Pancreas (tissue), 10 donors: ENCODE data around the gene PIK3AP1. TPM values are rescaled to one million over a fixed set of nuclear protein-coding genes. Genes with fewer than 3 reads are reported as not detected.
"Not testable (repeated sequence)": the region's sequence is repeated elsewhere in the genome, so short reads cannot be mapped to it uniquely, and the experiment has no call there.

Experiments
- ATAC-seq, 4 donors: fragments of 200-7000 bp; cut with Tn5 transposase; one replicate each; pipeline versions ENCODE4 v1.8.0 to v1.9.1; 2020; ENCODE audit warnings: mild to moderate bottlenecking in 4 of 4, moderate library complexity in 4 of 4
- DNase-seq, 6 donors: peaks; one replicate each; pipeline ENCODE4 v3.0.0-alpha.2; 2020
- FAIRE-seq: peaks from 2 replicates; lab custom pipeline; 2012; peaks lifted over from hg19 to GRCh38; lab: Jason Lieb, UNC
- H3K27ac ChIP-seq, 4 donors: fragments of 200-600 bp; sonication (generic); 1 replicate in 3 of 4; 2 replicates in 1 of 4; pipeline versions ENCODE4 v1.5.0 to v1.8.0; 2020
- H3K27me3 ChIP-seq, 4 donors: fragments of 200-600 bp; one replicate each; pipeline ENCODE4 v1.8.0; 2021
- H3K36me3 ChIP-seq, 3 donors: fragments of 200-600 bp; sonication (generic) in 1 of 3; one replicate each; pipeline versions ENCODE4 v1.5.0 to v1.8.0; 2020 to 2021
- H3K4me1 ChIP-seq, 3 donors: fragments of 200-600 bp; one replicate each; pipeline ENCODE4 v1.8.0; 2021
- H3K4me3 ChIP-seq, 4 donors: fragments of 200-600 bp; sonication (generic) in 2 of 4; one replicate each; pipeline versions ENCODE4 v1.5.0 to v1.8.0; 2020 to 2021
- H3K9me3 ChIP-seq, 4 donors: fragments of 200-600 bp; one replicate each; pipeline ENCODE4 v1.8.0; 2021
- CTCF ChIP-seq, 4 donors: fragments of 200-600 bp; sonication (generic) in 3 of 4; IDR thresholded peaks; one replicate each; pipeline versions ENCODE4 v1.5.0 to v1.8.0; 2021; ENCODE audit warnings: antibody characterized with exemption in 4 of 4
- WGBS, 2 donors: extraction: QIAGEN DNeasy Blood & Tissue Kit; methylation state at CpG; one replicate each; pipeline ENCODE4 v1.1.7; 2013; 5-methylcytosine and 5-hydroxymethylcytosine counted together
- intact Hi-C, 3 donors: fragments of 100-400 bp; cut with DNase I; formaldehyde crosslinking; loops; one replicate each; pipeline versions ENCODE4 v1.11.1 to v1.14.2; 2022
- polyA plus RNA-seq, 2 donors: library from polyadenylated mRNA; stranded (reverse); fragments of 200-250 nt; gene quantifications; one replicate each; pipeline ENCODE4 v1.2.3, GENCODE V29; 2013
- total RNA-seq, 6 donors: library from RNA; stranded (reverse); fragmentation: NEBNext Ultra II Directional in 4 of 6; extraction: Animal tissue kit (Norgen Biotek cat#: 25700) in 4 of 6; gene quantifications; one replicate each; pipeline versions ENCODE4 v1.2.1 to v1.2.4, GENCODE V29; 2021 to 2023
- donor health status: healthy with polysubstance abuse.
- donor health status: DM: no; HTN: no; CAD: no; lungs with moderate emphysema.
- donor health status: DM: no; HTN: no; CAD: no.
- donor health status: control.
- donor health status: control.
- donor health status: Bipolar disorder and iron deficiency.
- donor health status: DM: yes; HTN: yes; CAD: no.
- donor health status: DM: no; HTN: no; CAD: no.
- donor health status: DM: no; HTN: no; CAD: no.
- donor health status: DM: yes; HTN: yes; CAD: no.

PIK3AP1 gene
- total and polyA plus RNA-seq, 8 donors = 15.0 to 71.0 (median 28.2) TPM

- peaks cover 0 to 14% (median 0%) of the 10 kb centered on the region in 3 donors for H3K36me3 ChIP-seq
- DNase-seq (no peak), FAIRE-seq (no peak), ATAC-seq (no peak)
- no peak overlapping the region for H3K4me3 ChIP-seq
- H3K27me3 ChIP-seq = no peaks in the 10 kb centered on the region
- H3K27ac ChIP-seq = no peak overlapping the region
- intact Hi-C loops = no loop called here
- peaks cover 0 to 5% (median 4%) of the 10 kb centered on the region in 3 donors for H3K4me1 ChIP-seq
- no peak for TF ChIP-seq CTCF (IDR thresholded peaks at IDR 0.05)
- 96 to 98% methylated on average over 4 of the region's 4 CpGs for WGBS, 2 donors
- H3K9me3 ChIP-seq = no peaks in the 10 kb centered on the region
These were observed 15.8 kb downstream of the PIK3AP1 start for GRCh38 chr10:96704563-96704962.

- H3K4me1 ChIP-seq = peaks cover 0 to 8% (median 4%) of the 10 kb centered on the region in 3 donors
- no peaks in the 10 kb centered on the region for H3K27me3 ChIP-seq
- ATAC-seq (no peak), FAIRE-seq (no peak), DNase-seq (no peak)
- peaks cover 0 to 5% (median 0%) of the 10 kb centered on the region in 3 donors for H3K36me3 ChIP-seq
- intact Hi-C loops = no loop called here
- no peak overlapping the region for H3K4me3 ChIP-seq
- WGBS, 2 donors = 49 to 55% methylated on average over 4 of the region's 4 CpGs
- H3K27ac ChIP-seq = no peak overlapping the region
- TF ChIP-seq CTCF (IDR thresholded peaks at IDR 0.05) = no peak
- H3K9me3 ChIP-seq = no peaks in the 10 kb centered on the region
These were observed 17.0 kb downstream of the PIK3AP1 start for GRCh38 chr10:96703358-96703757.

GRCh38 chr10:96701265-96701664 is 19.0 kb downstream of the PIK3AP1 start:
- peaks cover 0 to 10% (median 8%) of the 10 kb centered on the region in 3 donors for H3K4me1 ChIP-seq
- TF ChIP-seq CTCF (IDR thresholded peaks at IDR 0.05) = no peak
- peaks cover 0 to 3% (median 0%) of the 10 kb centered on the region in 3 donors for H3K36me3 ChIP-seq
- ATAC-seq = no peak
- no peak overlapping the region for H3K27ac ChIP-seq
- 54 to 68% methylated on average over 3 of the region's 3 CpGs for WGBS, 2 donors
- FAIRE-seq = no peak
- no peaks in the 10 kb centered on the region for H3K9me3 ChIP-seq
- intact Hi-C loops = no loop called here
- no peaks in the 10 kb centered on the region for H3K27me3 ChIP-seq
- no peak overlapping the region for H3K4me3 ChIP-seq
- no peak for DNase-seq

- FAIRE-seq (no peak), DNase-seq (no peak), ATAC-seq (peak in 2 of 4 donors; percentile 20 to 63)
- peaks cover 0 to 15% (median 10%) of the 10 kb centered on the region in 3 donors for H3K4me1 ChIP-seq
- no peak overlapping the region for H3K4me3 ChIP-seq
- H3K9me3 ChIP-seq = no peaks in the 10 kb centered on the region
- H3K36me3 ChIP-seq = no peaks in the 10 kb centered on the region
- no peaks in the 10 kb centered on the region for H3K27me3 ChIP-seq
- TF ChIP-seq CTCF (IDR thresholded peaks at IDR 0.05) = no peak
- WGBS, 2 donors = 90 to 93% methylated on average over 13 of the region's 13 CpGs
- H3K27ac ChIP-seq = no peak overlapping the region
- intact Hi-C loops = no loop called here
These were observed 19.8 kb downstream of the PIK3AP1 start for GRCh38 chr10:96700374-96701099.

DNA sequence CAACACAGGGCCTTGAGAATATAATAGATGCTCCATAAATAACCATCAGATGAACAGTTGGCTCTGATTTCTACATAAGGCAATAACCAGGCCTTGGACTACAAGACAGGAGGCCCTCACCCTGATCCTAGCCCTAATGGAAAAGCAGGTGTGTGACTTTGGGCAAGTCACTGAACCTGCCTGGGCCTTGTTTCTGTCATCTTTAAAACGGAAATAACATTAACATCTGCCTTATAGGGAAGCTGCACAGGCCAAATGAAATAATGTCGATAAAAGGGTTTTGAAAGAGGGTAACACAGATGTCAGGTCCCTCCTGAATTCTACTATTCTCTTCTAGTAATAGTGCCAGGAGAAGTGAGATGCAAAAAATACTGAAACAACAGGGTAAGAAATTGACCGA is 20.7 kb downstream of the PIK3AP1 start:
- DNase-seq (no peak), FAIRE-seq (no peak), ATAC-seq (no peak)
- H3K27ac ChIP-seq = no peak overlapping the region
- intact Hi-C loops = no loop called here
- no peak for TF ChIP-seq CTCF (IDR thresholded peaks at IDR 0.05)
- WGBS, 2 donors = 86 to 88% methylated on average over 3 of the region's 3 CpGs
- H3K27me3 ChIP-seq = no peaks in the 10 kb centered on the region
- no peaks in the 10 kb centered on the region for H3K9me3 ChIP-seq
- H3K4me1 ChIP-seq = peaks cover 0 to 19% (median 13%) of the 10 kb centered on the region in 3 donors
- H3K36me3 ChIP-seq = no peaks in the 10 kb centered on the region
- H3K4me3 ChIP-seq = no peak overlapping the region

- ATAC-seq, H3K27ac ChIP-seq, H3K4me3 ChIP-seq, H3K27me3 ChIP-seq, H3K9me3 ChIP-seq, H3K36me3 ChIP-seq, DNase-seq, intact Hi-C loops, FAIRE-seq: not testable (repeated sequence)
- WGBS, 2 donors = 68 to 71% methylated on average over 6 of the region's 6 CpGs
- peaks cover 0 to 19% (median 13%) of the 10 kb centered on the region in 3 donors for H3K4me1 ChIP-seq
These were observed 22.0 kb downstream of the PIK3AP1 start for GRCh38 chr10:96698305-96698704.
